Endothelial cell of umbilical vein (primary cell): ENCODE results near the gene CAT. TPM values are rescaled to one million over a fixed set of nuclear protein-coding genes. Genes with fewer than 3 reads are reported as not detected.

Experiments used
- BruUV-seq: library from RNA; stranded (reverse); fragments of 400-500 nt; replicated peaks from 2 replicates; lab custom pipeline; 2021; lab: Mats Ljungman, UMichigan
- CTCF ChIA-PET: fragments of 300-600, 350-600 bp; sonication (Branson Sonifier 250); formaldehyde crosslinking; loops from one replicate; lab custom pipeline; 2021; ENCODE audit warnings: antibody characterized with exemption, inconsistent platforms; lab: Charles Lee
- POLR2A ChIA-PET: fragments of 300-600, 350-600 bp; sonication (Branson Sonifier 250); formaldehyde crosslinking; loops from one replicate; lab custom pipeline; 2021; ENCODE audit warnings: antibody characterized with exemption, inconsistent platforms; lab: Charles Lee
- DNase-seq: peaks from one replicate; pipeline ENCODE4 v3.0.0-alpha.2; 2011; ENCODE audit warnings: low read depth, low spot score
- FAIRE-seq: peaks from 2 replicates; lab custom pipeline; 2011; peaks lifted over from hg19 to GRCh38; lab: Jason Lieb, UNC
- H2AFZ ChIP-seq: 2 replicates; pipeline ENCODE4 v1.6.0; 2012; ENCODE audit warnings: low read depth, low read length, control low read depth, inconsistent platforms
- H3K27ac ChIP-seq: 2 replicates; pipeline ENCODE4 v1.5.1; 2011; ENCODE audit warnings: low read depth, mild to moderate bottlenecking, control low read depth, low read length, moderate library complexity; ENCODE audit not compliant: insufficient read depth
- H3K27me3 ChIP-seq, 2 experiments: 2 replicates each; pipeline versions ENCODE4 v1.6.0 to v1.6.1; 2011; ENCODE audit warnings: low read length in 2 of 2, mixed read lengths in 1 of 2; ENCODE audit not compliant: control insufficient read depth in 2 of 2, insufficient read depth in 2 of 2
- H3K36me3 ChIP-seq, 2 experiments: 2 replicates in 1 of 2; 3 replicates in 1 of 2; pipeline ENCODE4 v1.5.1; 2011; ENCODE audit warnings: low read length in 2 of 2, mild to moderate bottlenecking in 1 of 2, moderate library complexity in 1 of 2; ENCODE audit not compliant: control insufficient read depth in 2 of 2, insufficient read depth in 2 of 2; ENCODE audit errors: extremely low read depth in 1 of 2
- H3K4me1 ChIP-seq: 3 replicates; pipeline ENCODE4 v1.5.1; 2011; ENCODE audit warnings: mild to moderate bottlenecking, low read length; ENCODE audit not compliant: control insufficient read depth, insufficient read depth; ENCODE audit errors: extremely low read depth
- H3K4me2 ChIP-seq: 2 replicates; pipeline ENCODE4 v1.6.1; 2011; ENCODE audit warnings: low read length, control low read depth, mixed read lengths; ENCODE audit not compliant: insufficient read depth
- H3K4me3 ChIP-seq, 3 experiments: fragments of 200-600 bp in 1 of 3; sonication (generic), shearing (Covaris generic) in 1 of 3; replicated peaks in 1 of 3; 2 replicates each; pipeline ENCODE4 v1.5.1; 2011 to 2016; ENCODE audit warnings: control low read depth in 3 of 3, low read length in 3 of 3, mild to moderate bottlenecking in 2 of 3, inconsistent platforms in 1 of 3, low read depth in 1 of 3, moderate library complexity in 1 of 3; ENCODE audit not compliant: insufficient read depth in 1 of 3
- H3K79me2 ChIP-seq: 2 replicates; pipeline ENCODE4 v1.6.0; 2012; ENCODE audit warnings: low read length, inconsistent platforms; ENCODE audit not compliant: control insufficient read depth, insufficient read depth
- H3K9ac ChIP-seq: replicated peaks from 2 replicates; pipeline ENCODE3; 2011; ENCODE audit warnings: low read length, control low read depth; ENCODE audit not compliant: insufficient read depth; ENCODE audit errors: extremely low read depth
- H3K9me1 ChIP-seq: replicated peaks from 3 replicates; pipeline ENCODE4 v1.6.0; 2011; ENCODE audit warnings: mild to moderate bottlenecking, low read length; ENCODE audit not compliant: control insufficient read depth, insufficient read depth; ENCODE audit errors: extremely low read depth
- H3K9me3 ChIP-seq: replicated peaks from 2 replicates; pipeline ENCODE4 v1.5.1; 2012; ENCODE audit warnings: low read length, inconsistent platforms; ENCODE audit not compliant: control insufficient read depth, insufficient read depth
- H4K20me1 ChIP-seq: replicated peaks from 2 replicates; pipeline ENCODE3; 2011; ENCODE audit warnings: mild to moderate bottlenecking, low read length; ENCODE audit not compliant: control insufficient read depth, insufficient read depth; ENCODE audit errors: extremely low read depth
- EZH2 ChIP-seq: IDR thresholded peaks from 2 replicates; pipeline ENCODE4 v1.6.1; 2012; ENCODE audit warnings: borderline replicate concordance, low read depth, mild to moderate bottlenecking, moderate library complexity, low read length, inconsistent platforms; ENCODE audit not compliant: severe bottlenecking
- FOS ChIP-seq: IDR thresholded peaks from 2 replicates; pipeline ENCODE4 v1.6.1; 2011; ENCODE audit warnings: mild to moderate bottlenecking, low read length, moderate library complexity, borderline replicate concordance; ENCODE audit not compliant: insufficient read depth
- GATA2 ChIP-seq: IDR thresholded peaks from 2 replicates; pipeline ENCODE4 v1.7.0; 2011; ENCODE audit warnings: low read depth, mild to moderate bottlenecking, moderate library complexity, mixed read lengths, low read length; ENCODE audit not compliant: insufficient read length, insufficient read depth
- JUN ChIP-seq: IDR thresholded peaks from 2 replicates; pipeline ENCODE4 v1.6.1; 2011; ENCODE audit warnings: borderline replicate concordance, low read depth; ENCODE audit not compliant: insufficient read length, insufficient read depth
- MAX ChIP-seq: IDR thresholded peaks from 2 replicates; pipeline ENCODE4 v1.6.1; 2011; ENCODE audit not compliant: insufficient read depth, insufficient read length
- MYC ChIP-seq: IDR thresholded peaks from one replicate; pipeline ENCODE4 v1.6.1; 2011; ENCODE audit warnings: mild to moderate bottlenecking, low read depth, low read length
- POLR2A ChIP-seq: IDR thresholded peaks from 2 replicates; pipeline ENCODE4 v1.6.1; 2012; ENCODE audit warnings: low read depth, mild to moderate bottlenecking, control low read depth, low read length
- POLR2AphosphoS5 ChIP-seq: IDR thresholded peaks from 2 replicates; pipeline ENCODE4 v1.6.1; 2012; ENCODE audit warnings: low read depth, mild to moderate bottlenecking, control low read depth, low read length, moderate library complexity; ENCODE audit not compliant: insufficient read depth
- dilution Hi-C: fragments of 300-500 bp; cut with MboI; formaldehyde crosslinking; loops from one replicate; pipeline ENCODE4 v1.15.0; 2019; ENCODE audit warnings: low sequenced_read_pairs; ENCODE audit not compliant: extremely low pct_ligation_motif_present
- intact Hi-C: fragments of 100-400 bp; cut with micrococcal nuclease; formaldehyde crosslinking; loops from one replicate; pipeline ENCODE4 v1.10.0; 2022
- polyA plus RNA-seq, 4 experiments: library from polyadenylated mRNA; depleted of rRNA in 3 of 4; stranded (reverse) in 3 of 4; unstranded in 1 of 4; fragments of >200 nt; gene quantifications; 2 replicates each; pipeline versions ENCODE4 v1.2.1 to v1.2.3, GENCODE V29; 2011 to 2012; ENCODE audit warnings: missing spikeins in 1 of 4
- total RNA-seq: library from RNA; stranded (reverse); gene quantifications from 2 replicates; pipeline ENCODE4 v1.2.3, GENCODE V29; 2021
- TF ChIP-seq, protein P1 (sequence below), 2 donors: IDR thresholded peaks; 1 replicate in 1 of 2; 2 replicates in 1 of 2; pipeline ENCODE4 v1.5.1; 2011; ENCODE audit warnings: low read length in 2 of 2, mild to moderate bottlenecking in 2 of 2, moderate library complexity in 2 of 2, control low read depth in 1 of 2, inconsistent platforms in 1 of 2, low read depth in 1 of 2; ENCODE audit not compliant: insufficient read depth in 1 of 2; ENCODE audit errors: extremely low read depth in 1 of 2

The CAT gene
- total and polyA plus RNA-seq, 2 donors (not counting 3 experiments of a cell fraction or from before 2014, with no cell fraction given) = 32.7 to 50.5 TPM

- Histone ChIP-seq H3K27ac (no peak overlapping the region), H3K27me3 (peaks cover 3 to 9% of the 10 kb centered on the region in 2 experiments), H3K4me1 (no peaks in the 10 kb centered on the region), H3K9ac (no peak overlapping the region), H3K9me1 (no peaks in the 10 kb centered on the region), H3K36me3 (no peaks in the 10 kb centered on the region), H3K79me2 (no peaks in the 10 kb centered on the region), H4K20me1 (no peaks in the 10 kb centered on the region), H3K4me3 (no peak overlapping the region), H3K4me2 (no peak overlapping the region), H3K9me3 (no peaks in the 10 kb centered on the region), H2AFZ (no peak overlapping the region)
- POLR2A ChIA-PET = no interaction called here
- TF ChIP-seq MYC (no peak), FOS (no peak), POLR2A (no peak), GATA2 (no peak), JUN (no peak), MAX (no peak), POLR2AphosphoS5 (no peak), EZH2 (no peak)
- TF ChIP-seq, protein P1, sequence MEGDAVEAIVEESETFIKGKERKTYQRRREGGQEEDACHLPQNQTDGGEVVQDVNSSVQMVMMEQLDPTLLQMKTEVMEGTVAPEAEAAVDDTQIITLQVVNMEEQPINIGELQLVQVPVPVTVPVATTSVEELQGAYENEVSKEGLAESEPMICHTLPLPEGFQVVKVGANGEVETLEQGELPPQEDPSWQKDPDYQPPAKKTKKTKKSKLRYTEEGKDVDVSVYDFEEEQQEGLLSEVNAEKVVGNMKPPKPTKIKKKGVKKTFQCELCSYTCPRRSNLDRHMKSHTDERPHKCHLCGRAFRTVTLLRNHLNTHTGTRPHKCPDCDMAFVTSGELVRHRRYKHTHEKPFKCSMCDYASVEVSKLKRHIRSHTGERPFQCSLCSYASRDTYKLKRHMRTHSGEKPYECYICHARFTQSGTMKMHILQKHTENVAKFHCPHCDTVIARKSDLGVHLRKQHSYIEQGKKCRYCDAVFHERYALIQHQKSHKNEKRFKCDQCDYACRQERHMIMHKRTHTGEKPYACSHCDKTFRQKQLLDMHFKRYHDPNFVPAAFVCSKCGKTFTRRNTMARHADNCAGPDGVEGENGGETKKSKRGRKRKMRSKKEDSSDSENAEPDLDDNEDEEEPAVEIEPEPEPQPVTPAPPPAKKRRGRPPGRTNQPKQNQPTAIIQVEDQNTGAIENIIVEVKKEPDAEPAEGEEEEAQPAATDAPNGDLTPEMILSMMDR (IDR thresholded peaks at IDR 0.05; ENCODE audit: extremely low read depth in 1 of 2, insufficient read depth in 1 of 2, low read depth in 1 of 2, low read length in 2 of 2) = no peak
- FAIRE-seq = no peak
- CTCF ChIA-PET = interaction anchor here (0.6 to 1.8 kb wide), 5 partner anchors 8 to 307 kb away, joined by 3 to 6 read pairs (median 4); no protein-coding TSS in a partner anchor
- dilution Hi-C loops (no loop called here), intact Hi-C loops (no loop called here)
- no TSS peak for BruUV-seq
- DNase-seq = no peak
Measured at GRCh38 chr11:34481307-34481706, 42.6 kb downstream of the CAT start.
